Panc1 (cell line): ENCODE results near the gene BSND. TPM values are rescaled to one million over a fixed set of nuclear protein-coding genes. Genes with fewer than 3 reads are reported as not detected.
A peak's percentile ranks its signal among the peaks of the same experiment; 100 is the strongest.

Experiments used
- ATAC-seq: fragments of 200-7000 bp; cut with Tn5 transposase; 2 replicates; pipeline ENCODE4 v1.9.1; 2020; ENCODE audit warnings: mild to moderate bottlenecking, moderate library complexity
- BruUV-seq: library from RNA; stranded (reverse); fragments of 400-500 nt; replicated peaks from 2 replicates; lab custom pipeline; 2021; lab: Mats Ljungman, UMichigan
- CTCF ChIA-PET: fragments of 300-600 bp; sonication (Branson Sonifier 250); formaldehyde crosslinking; loops from one replicate; lab custom pipeline; 2022; ENCODE audit warnings: antibody characterized with exemption; lab: Charles Lee
- POLR2A ChIA-PET: fragments of 300-600 bp; sonication (Branson Sonifier 250); formaldehyde crosslinking; loops from one replicate; lab custom pipeline; 2022; ENCODE audit warnings: antibody characterized with exemption; lab: Charles Lee
- DNase-seq: peaks from one replicate; pipeline ENCODE4 v3.0.0-alpha.2; 2010; ENCODE audit warnings: low read depth, low spot score
- H3K27ac ChIP-seq: 2 replicates; pipeline ENCODE4 v1.5.1; 2011; ENCODE audit warnings: mild to moderate bottlenecking, low read length, inconsistent platforms
- H3K27me3 ChIP-seq: fragments of 200-500 bp; sonication (Bioruptor generic); 2 replicates; pipeline ENCODE4 v1.6.0; 2014; ENCODE audit warnings: low read length, inconsistent platforms; ENCODE audit not compliant: control insufficient read depth, insufficient read depth
- H3K36me3 ChIP-seq: fragments of 200-500 bp; sonication (Bioruptor generic); 2 replicates; pipeline ENCODE4 v1.5.1; 2014; ENCODE audit warnings: inconsistent platforms, mild to moderate bottlenecking, low read length, moderate library complexity; ENCODE audit not compliant: control insufficient read depth, insufficient read depth
- H3K4me1 ChIP-seq: 2 replicates; pipeline ENCODE4 v1.5.1; 2011; ENCODE audit warnings: inconsistent platforms, mild to moderate bottlenecking, low read length, moderate library complexity; ENCODE audit not compliant: control insufficient read depth, insufficient read depth
- H3K4me3 ChIP-seq, 2 experiments: 2 replicates each; pipeline ENCODE4 v1.5.1; 2011 to 2012; ENCODE audit warnings: low read depth in 2 of 2, low read length in 2 of 2, mild to moderate bottlenecking in 2 of 2, inconsistent platforms in 1 of 2, moderate library complexity in 1 of 2
- H3K9me3 ChIP-seq: fragments of 200-500 bp; sonication (Bioruptor generic); 2 replicates; pipeline ENCODE4 v1.5.1; 2014; ENCODE audit warnings: low read depth, mild to moderate bottlenecking, inconsistent platforms, low read length, moderate library complexity; ENCODE audit not compliant: control insufficient read depth, insufficient read depth
- POLR2AphosphoS5 ChIP-seq: IDR thresholded peaks from 2 replicates; pipeline ENCODE4 v1.6.1; 2012; ENCODE audit warnings: mild to moderate bottlenecking, low read depth, low read length, moderate library complexity
- SIN3A ChIP-seq: IDR thresholded peaks from 2 replicates; pipeline ENCODE4 v1.6.1; 2012; ENCODE audit warnings: low read depth, mild to moderate bottlenecking, low read length, moderate library complexity, borderline replicate concordance; ENCODE audit not compliant: insufficient read depth
- TCF7L2 ChIP-seq: IDR thresholded peaks from 2 replicates; pipeline ENCODE4 v1.6.1; 2011; ENCODE audit warnings: mild to moderate bottlenecking, low read depth, low read length, inconsistent platforms
- in situ Hi-C: cut with HindIII; loops from 2 replicates; pipeline ENCODE4 v1.10.0; 2016; ENCODE audit warnings: low sequenced_read_pairs, low pct_unique_long_range_greater_than_20kb
- intact Hi-C: fragments of 100-400 bp; cut with micrococcal nuclease; formaldehyde crosslinking; loops from one replicate; pipeline ENCODE4 v1.10.0; 2022; ENCODE audit not compliant: unreplicated experiment
- total RNA-seq: library from RNA; stranded (reverse); gene quantifications from one replicate; pipeline ENCODE4 v1.2.1, GENCODE V29; 2021; ENCODE audit not compliant: unreplicated experiment
- TF ChIP-seq, protein P1 (sequence below): fragments of 450-650 bp; IDR thresholded peaks from 2 replicates; pipeline ENCODE4 v1.5.1; 2017; ENCODE audit warnings: mild to moderate bottlenecking
- TF ChIP-seq, protein P2 (sequence below), 2 experiments: IDR thresholded peaks; 2 replicates each; pipeline ENCODE4 v1.6.1; 2011 to 2012; ENCODE audit warnings: low read depth in 2 of 2, control low read depth in 1 of 2, low read length in 1 of 2, mild to moderate bottlenecking in 1 of 2, moderate library complexity in 1 of 2; ENCODE audit not compliant: insufficient read depth in 1 of 2

Gene BSND
- total RNA-seq, 1 experiment from 2014 or later: not detected

DNA sequence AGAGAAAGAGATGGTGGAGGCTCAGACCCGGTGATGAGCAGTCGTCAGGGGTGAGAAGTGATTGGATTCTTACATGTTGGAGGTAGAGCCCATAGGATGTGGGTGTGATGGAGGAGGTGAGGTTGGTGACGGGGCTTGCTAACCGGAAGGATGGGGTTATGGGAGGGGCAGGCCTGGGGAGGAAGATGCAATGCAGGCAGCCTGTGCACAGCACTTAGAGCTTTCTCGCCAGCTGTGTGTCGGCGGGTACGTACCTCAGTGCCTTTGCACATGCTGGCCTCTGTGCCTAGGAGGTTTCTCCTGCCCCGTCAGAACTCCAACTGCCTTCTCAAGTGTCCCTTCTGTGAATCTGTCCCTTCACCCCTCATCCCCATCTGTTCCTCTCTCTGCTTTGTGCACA is 2.9 kb upstream of the BSND start:
- intact Hi-C loops: loop anchor here (1.0 kb wide), 2 partner anchors 46 to 51 kb away; no protein-coding TSS in a partner anchor
- BruUV-seq: no TSS peak

DNA sequence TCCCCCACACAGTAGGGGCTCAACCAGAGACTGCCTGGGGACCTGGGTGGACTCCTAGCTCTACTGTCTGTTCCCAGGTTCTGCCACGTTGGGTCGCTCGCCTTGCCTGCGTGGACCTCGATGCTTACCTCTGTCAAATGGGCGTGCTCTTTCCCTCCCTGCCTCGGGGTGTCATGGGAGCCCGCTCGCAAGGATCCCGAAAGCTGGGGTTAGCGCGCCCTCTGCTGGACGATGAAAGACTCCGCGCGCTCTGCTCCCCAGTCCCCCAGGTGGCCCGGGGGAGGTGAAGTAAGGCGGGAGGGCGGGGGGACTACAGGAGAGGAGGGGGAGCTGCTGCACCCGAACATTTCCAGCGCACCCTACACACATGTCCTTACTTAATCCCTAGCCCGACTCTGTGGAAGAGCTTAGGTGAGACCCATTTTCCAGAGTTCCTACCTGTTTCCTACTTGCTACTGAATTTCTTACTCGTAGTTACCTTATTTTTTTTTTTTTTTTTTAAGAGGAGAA is 2.3 kb upstream of the BSND start:
- TF ChIP-seq TCF7L2: no peak
- TF ChIP-seq, protein P1, sequence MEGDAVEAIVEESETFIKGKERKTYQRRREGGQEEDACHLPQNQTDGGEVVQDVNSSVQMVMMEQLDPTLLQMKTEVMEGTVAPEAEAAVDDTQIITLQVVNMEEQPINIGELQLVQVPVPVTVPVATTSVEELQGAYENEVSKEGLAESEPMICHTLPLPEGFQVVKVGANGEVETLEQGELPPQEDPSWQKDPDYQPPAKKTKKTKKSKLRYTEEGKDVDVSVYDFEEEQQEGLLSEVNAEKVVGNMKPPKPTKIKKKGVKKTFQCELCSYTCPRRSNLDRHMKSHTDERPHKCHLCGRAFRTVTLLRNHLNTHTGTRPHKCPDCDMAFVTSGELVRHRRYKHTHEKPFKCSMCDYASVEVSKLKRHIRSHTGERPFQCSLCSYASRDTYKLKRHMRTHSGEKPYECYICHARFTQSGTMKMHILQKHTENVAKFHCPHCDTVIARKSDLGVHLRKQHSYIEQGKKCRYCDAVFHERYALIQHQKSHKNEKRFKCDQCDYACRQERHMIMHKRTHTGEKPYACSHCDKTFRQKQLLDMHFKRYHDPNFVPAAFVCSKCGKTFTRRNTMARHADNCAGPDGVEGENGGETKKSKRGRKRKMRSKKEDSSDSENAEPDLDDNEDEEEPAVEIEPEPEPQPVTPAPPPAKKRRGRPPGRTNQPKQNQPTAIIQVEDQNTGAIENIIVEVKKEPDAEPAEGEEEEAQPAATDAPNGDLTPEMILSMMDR: peak; percentile 92
- POLR2A ChIA-PET: interaction anchor here (0.7 kb wide), 1 partner anchor 153 kb away, joined by 6 read pairs; no protein-coding TSS in a partner anchor
- Histone ChIP-seq H3K27me3 (no peaks in the 10 kb centered on the region), H3K4me3 (no peak overlapping the region), H3K9me3 (no peaks in the 10 kb centered on the region), H3K4me1 (no peaks in the 10 kb centered on the region), H3K27ac (no peak overlapping the region), H3K36me3 (no peaks in the 10 kb centered on the region)
- DNase-seq (no peak), ATAC-seq (peak; percentile 88)
- intact Hi-C loops (loop anchor here (1.0 kb wide), 2 partner anchors 46 to 51 kb away; no protein-coding TSS in a partner anchor), in situ Hi-C loops (no loop called here)
- no TSS peak for BruUV-seq
- CTCF ChIA-PET: interaction anchor here (0.7 to 2.8 kb wide), 6 partner anchors 20 to 51 kb away, joined by 3 to 19 read pairs (median 8); no protein-coding TSS in a partner anchor

More for the DNA sequence above, 2.9 kb upstream of the BSND start:
- no peak for TF ChIP-seq TCF7L2
- TF ChIP-seq POLR2AphosphoS5: no peak
- no peak for TF ChIP-seq SIN3A
- TF ChIP-seq, protein P2, sequence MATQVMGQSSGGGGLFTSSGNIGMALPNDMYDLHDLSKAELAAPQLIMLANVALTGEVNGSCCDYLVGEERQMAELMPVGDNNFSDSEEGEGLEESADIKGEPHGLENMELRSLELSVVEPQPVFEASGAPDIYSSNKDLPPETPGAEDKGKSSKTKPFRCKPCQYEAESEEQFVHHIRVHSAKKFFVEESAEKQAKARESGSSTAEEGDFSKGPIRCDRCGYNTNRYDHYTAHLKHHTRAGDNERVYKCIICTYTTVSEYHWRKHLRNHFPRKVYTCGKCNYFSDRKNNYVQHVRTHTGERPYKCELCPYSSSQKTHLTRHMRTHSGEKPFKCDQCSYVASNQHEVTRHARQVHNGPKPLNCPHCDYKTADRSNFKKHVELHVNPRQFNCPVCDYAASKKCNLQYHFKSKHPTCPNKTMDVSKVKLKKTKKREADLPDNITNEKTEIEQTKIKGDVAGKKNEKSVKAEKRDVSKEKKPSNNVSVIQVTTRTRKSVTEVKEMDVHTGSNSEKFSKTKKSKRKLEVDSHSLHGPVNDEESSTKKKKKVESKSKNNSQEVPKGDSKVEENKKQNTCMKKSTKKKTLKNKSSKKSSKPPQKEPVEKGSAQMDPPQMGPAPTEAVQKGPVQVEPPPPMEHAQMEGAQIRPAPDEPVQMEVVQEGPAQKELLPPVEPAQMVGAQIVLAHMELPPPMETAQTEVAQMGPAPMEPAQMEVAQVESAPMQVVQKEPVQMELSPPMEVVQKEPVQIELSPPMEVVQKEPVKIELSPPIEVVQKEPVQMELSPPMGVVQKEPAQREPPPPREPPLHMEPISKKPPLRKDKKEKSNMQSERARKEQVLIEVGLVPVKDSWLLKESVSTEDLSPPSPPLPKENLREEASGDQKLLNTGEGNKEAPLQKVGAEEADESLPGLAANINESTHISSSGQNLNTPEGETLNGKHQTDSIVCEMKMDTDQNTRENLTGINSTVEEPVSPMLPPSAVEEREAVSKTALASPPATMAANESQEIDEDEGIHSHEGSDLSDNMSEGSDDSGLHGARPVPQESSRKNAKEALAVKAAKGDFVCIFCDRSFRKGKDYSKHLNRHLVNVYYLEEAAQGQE (IDR thresholded peaks at IDR 0.05; ENCODE audit: insufficient read depth in 1 of 2, low read depth in 2 of 2, low read length in 1 of 2): no peak
- TF ChIP-seq, protein P1: no peak
- ChIA-PET POLR2A (no interaction called here), CTCF (interaction anchor here (0.7 to 2.8 kb wide), 4 partner anchors 23 to 50 kb away, joined by 5 to 19 read pairs (median 12); no protein-coding TSS in a partner anchor)
- no peak overlapping the region for H3K4me3 ChIP-seq
- in situ Hi-C loops: no loop called here
- H3K27me3 ChIP-seq: no peaks in the 10 kb centered on the region
- DNase-seq: no peak
- H3K9me3 ChIP-seq: no peaks in the 10 kb centered on the region
- no peaks in the 10 kb centered on the region for H3K4me1 ChIP-seq
- no peak overlapping the region for H3K27ac ChIP-seq
- no peak for ATAC-seq
- H3K36me3 ChIP-seq: no peaks in the 10 kb centered on the region
